Activated T-cell treated with anti-CD3 and anti-CD28 coated beads, Interleukin-2, amount 50 U/mL, for 48 hours (primary cell): ENCODE data around the gene MPV17L2.
"Not testable (repeated sequence)": the region's sequence is repeated elsewhere in the genome, so short reads cannot be mapped to it uniquely, and the experiment has no call there.

Experiments used
- DNase-seq, 2 experiments: peaks; one replicate each; pipeline ENCODE4 v3.0.0-alpha.2; 2020

MPV17L2 gene

GRCh38 chr19:18193388-18194180, 566 bp downstream of the MPV17L2 start:
- peak; percentile 41 to 46 for DNase-seq

GRCh38 chr19:18194181-18194530, 1.1 kb downstream of the MPV17L2 start:
- no peak for DNase-seq

- DNase-seq: peak; percentile 51 to 61
Measured at GRCh38 chr19:18194554-18195238, 1.7 kb downstream of the MPV17L2 start.

GRCh38 chr19:18196511-18196845, 3.5 kb downstream of the MPV17L2 start:
- DNase-seq: no peak

GRCh38 chr19:18197306-18197705, 4.3 kb downstream of the MPV17L2 start:
- DNase-seq: no peak

- no peak for DNase-seq
Measured at GRCh38 chr19:18197941-18198340, 4.9 kb downstream of the MPV17L2 start.

GRCh38 chr19:18198374-18198773, 5.4 kb downstream of the MPV17L2 start:
- no peak for DNase-seq

GRCh38 chr19:18202397-18202777, 9.4 kb downstream of the MPV17L2 start:
- no peak for DNase-seq

- peak; percentile 47 to 54 for DNase-seq
Measured at GRCh38 chr19:18202778-18203407, 9.9 kb downstream of the MPV17L2 start.

- no peak for DNase-seq
Measured at GRCh38 chr19:18203408-18203862, 10.4 kb downstream of the MPV17L2 start.

- DNase-seq: peak; percentile 99 to 100
Measured at GRCh38 chr19:18203863-18204393, 10.9 kb downstream of the MPV17L2 start, which contains the start of gene RAB3A. TSS of gene RAB3A (minus strand) at chr19:18204042. CDS start at chr19:18202740, 1,302 bp downstream.

GRCh38 chr19:18204394-18205199, 11.6 kb downstream of the MPV17L2 start:
- DNase-seq: peak in 1 of 2 experiments; percentile 78

- peak; percentile 73 to 76 for DNase-seq
Measured at GRCh38 chr19:18205200-18205892, 12.3 kb downstream of the MPV17L2 start.

- DNase-seq: no peak
Measured at GRCh38 chr19:18206018-18206417, 13.0 kb downstream of the MPV17L2 start.

- DNase-seq: peak; percentile 75 to 80
Measured at GRCh38 chr19:18208098-18208951, 15.3 kb downstream of the MPV17L2 start.

GRCh38 chr19:18209912-18210311, 16.9 kb downstream of the MPV17L2 start:
- DNase-seq: not testable (repeated sequence)

- no peak for DNase-seq
Measured at GRCh38 chr19:18211683-18212082, 18.7 kb downstream of the MPV17L2 start.

GRCh38 chr19:18214779-18215433, 21.9 kb downstream of the MPV17L2 start:
- no peak for DNase-seq

GRCh38 chr19:18216789-18217188, 23.8 kb downstream of the MPV17L2 start:
- DNase-seq: no peak

- DNase-seq: no peak
Measured at GRCh38 chr19:18218159-18218558, 25.1 kb downstream of the MPV17L2 start.
